Body of pancreas (tissue), 4 donors: Measurements from ENCODE around the gene PDLIM7. TPM values are rescaled to one million over a fixed set of nuclear protein-coding genes. Genes with fewer than 3 reads are reported as not detected.

ENCODE experiments used
- ATAC-seq: fragments of 150-250 bp; one replicate; pipeline ENCODE4 v1.9.1; 2016
- DNase-seq, 4 donors: peaks; one replicate each; pipeline ENCODE4 v3.0.0-alpha.2; 2019
- H3K27ac ChIP-seq, 4 donors: fragments of 200-600 bp; sonication (generic); 1 replicate in 3 of 4; 2 replicates in 1 of 4; pipeline versions ENCODE4 v1.5.1 to v1.6.1; 2016 to 2019; ENCODE audit warnings: mild to moderate bottlenecking in 1 of 4, mixed read lengths in 1 of 4, moderate library complexity in 1 of 4
- H3K27me3 ChIP-seq, 2 donors: fragments of 200-600 bp; sonication (generic); one replicate each; pipeline ENCODE4 v1.6.0; 2016; ENCODE audit warnings: mild to moderate bottlenecking in 1 of 2
- H3K36me3 ChIP-seq, 2 donors: fragments of 200-600 bp; sonication (generic); replicated peaks in 1 of 2; 2 replicates each; pipeline ENCODE4 v1.5.1; 2016; ENCODE audit warnings: low read depth in 2 of 2; ENCODE audit not compliant: insufficient read depth in 1 of 2
- H3K4me1 ChIP-seq: fragments of 200-600 bp; sonication (generic); one replicate; pipeline ENCODE4 v1.6.0; 2016
- H3K4me3 ChIP-seq, 2 donors: fragments of 200-600 bp; sonication (generic); 1 replicate in 1 of 2; 2 replicates in 1 of 2; pipeline ENCODE4 v1.5.1; 2016 to 2019
- H3K9me3 ChIP-seq, 3 donors: fragments of 200-600 bp; sonication (generic); 1 replicate in 2 of 3; 2 replicates in 1 of 3; pipeline ENCODE4 v1.5.1; 2016
- POLR2A ChIP-seq, 3 donors: fragments of 450-650 bp; IDR thresholded peaks; one replicate each; pipeline ENCODE4 v1.6.1; 2016; ENCODE audit warnings: antibody characterized with exemption in 3 of 3, mild to moderate bottlenecking in 2 of 3
- WGBS, 2 donors: methylation state at CpG; one replicate each; pipeline ENCODE4 v1.1.5; 2017; 5-methylcytosine and 5-hydroxymethylcytosine counted together
- intact Hi-C: fragments of 100-400 bp; cut with DNase I; formaldehyde crosslinking; loops from one replicate; pipeline ENCODE4 v1.15.1; 2023
- total RNA-seq, 2 donors: library from RNA; depleted of rRNA; stranded (reverse); fragments of >200 nt; gene quantifications; one replicate each; pipeline ENCODE4 v1.1.0, GENCODE V29; 2016
- TF ChIP-seq, protein P1 (sequence below), 7 experiments: fragments of 450-650 bp in 4 of 7; fragments of 200-600 bp in 3 of 7; sonication (generic) in 3 of 7; IDR thresholded peaks; one replicate each; pipeline ENCODE4 v1.5.1; 2016 to 2019; ENCODE audit warnings: antibody characterized with exemption in 7 of 7

PDLIM7 gene
- total RNA-seq, 2 donors from 2014 or later = 7.3 to 15.8 TPM

DNA sequence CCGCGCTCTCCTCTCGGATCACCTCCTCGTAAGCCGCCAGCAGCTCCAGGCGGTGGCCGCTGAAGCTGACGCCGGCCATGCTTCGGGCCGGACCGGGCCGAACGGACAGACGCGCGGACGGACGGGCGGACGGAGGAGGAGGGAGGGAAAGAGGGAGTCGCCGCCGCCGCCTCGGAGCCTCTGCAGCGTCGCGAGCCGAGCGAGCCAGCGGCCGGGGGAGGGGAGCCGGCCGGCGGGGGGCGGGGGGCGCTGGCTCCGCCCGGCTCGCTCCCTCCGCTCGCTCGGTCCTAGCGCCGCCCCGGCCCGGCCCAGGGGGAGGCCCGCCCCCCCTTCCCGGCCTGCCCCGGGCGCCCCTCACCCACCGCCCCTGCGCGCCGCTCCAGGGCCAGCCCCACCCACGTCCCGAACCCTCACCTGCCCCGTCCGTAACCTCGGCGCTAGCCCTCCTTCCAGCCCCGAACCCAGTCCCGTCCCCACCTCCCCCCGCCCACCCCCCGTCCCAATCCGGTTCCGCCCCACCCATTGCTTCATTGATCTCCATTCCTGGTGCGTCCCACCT lies 23.9 kb downstream of the PDLIM7 start, which contains the start of gene DBN1:
TSS of gene DBN1 (minus strand) at position 192 of the 559 bp plus-strand sequence. CDS start at position 79, 113 bp downstream.
- Histone ChIP-seq H3K27ac (peak within 1 kb of the TSS in 2 of 4 donors; percentile 47 to 48), H3K36me3 (no peaks in the 10 kb centered on the region), H3K4me3 (peak within 1 kb of the TSS; percentile 48 to 57), H3K9me3 (no peaks in the 10 kb centered on the region), H3K27me3 (no peaks in the 10 kb centered on the region), H3K4me1 (peaks cover 17% of the 10 kb centered on the region)
- 1 to 12% methylated on average over 9 to 58 of the region's 69 CpGs for WGBS, 2 donors
- TF ChIP-seq, protein P1, sequence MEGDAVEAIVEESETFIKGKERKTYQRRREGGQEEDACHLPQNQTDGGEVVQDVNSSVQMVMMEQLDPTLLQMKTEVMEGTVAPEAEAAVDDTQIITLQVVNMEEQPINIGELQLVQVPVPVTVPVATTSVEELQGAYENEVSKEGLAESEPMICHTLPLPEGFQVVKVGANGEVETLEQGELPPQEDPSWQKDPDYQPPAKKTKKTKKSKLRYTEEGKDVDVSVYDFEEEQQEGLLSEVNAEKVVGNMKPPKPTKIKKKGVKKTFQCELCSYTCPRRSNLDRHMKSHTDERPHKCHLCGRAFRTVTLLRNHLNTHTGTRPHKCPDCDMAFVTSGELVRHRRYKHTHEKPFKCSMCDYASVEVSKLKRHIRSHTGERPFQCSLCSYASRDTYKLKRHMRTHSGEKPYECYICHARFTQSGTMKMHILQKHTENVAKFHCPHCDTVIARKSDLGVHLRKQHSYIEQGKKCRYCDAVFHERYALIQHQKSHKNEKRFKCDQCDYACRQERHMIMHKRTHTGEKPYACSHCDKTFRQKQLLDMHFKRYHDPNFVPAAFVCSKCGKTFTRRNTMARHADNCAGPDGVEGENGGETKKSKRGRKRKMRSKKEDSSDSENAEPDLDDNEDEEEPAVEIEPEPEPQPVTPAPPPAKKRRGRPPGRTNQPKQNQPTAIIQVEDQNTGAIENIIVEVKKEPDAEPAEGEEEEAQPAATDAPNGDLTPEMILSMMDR (IDR thresholded peaks at IDR 0.05) = no peak
- TF ChIP-seq POLR2A (IDR thresholded peaks at IDR 0.05) = peak in 2 of 3 donors; percentile 19 to 25
- DNase-seq = peak; percentile 34 to 60 (median 50)
- peak; percentile 80 for ATAC-seq
- intact Hi-C loops = loop anchor here (10.0 kb wide), 1 partner anchor 159 kb away; the partner anchor contains the start of gene MXD3

DNA sequence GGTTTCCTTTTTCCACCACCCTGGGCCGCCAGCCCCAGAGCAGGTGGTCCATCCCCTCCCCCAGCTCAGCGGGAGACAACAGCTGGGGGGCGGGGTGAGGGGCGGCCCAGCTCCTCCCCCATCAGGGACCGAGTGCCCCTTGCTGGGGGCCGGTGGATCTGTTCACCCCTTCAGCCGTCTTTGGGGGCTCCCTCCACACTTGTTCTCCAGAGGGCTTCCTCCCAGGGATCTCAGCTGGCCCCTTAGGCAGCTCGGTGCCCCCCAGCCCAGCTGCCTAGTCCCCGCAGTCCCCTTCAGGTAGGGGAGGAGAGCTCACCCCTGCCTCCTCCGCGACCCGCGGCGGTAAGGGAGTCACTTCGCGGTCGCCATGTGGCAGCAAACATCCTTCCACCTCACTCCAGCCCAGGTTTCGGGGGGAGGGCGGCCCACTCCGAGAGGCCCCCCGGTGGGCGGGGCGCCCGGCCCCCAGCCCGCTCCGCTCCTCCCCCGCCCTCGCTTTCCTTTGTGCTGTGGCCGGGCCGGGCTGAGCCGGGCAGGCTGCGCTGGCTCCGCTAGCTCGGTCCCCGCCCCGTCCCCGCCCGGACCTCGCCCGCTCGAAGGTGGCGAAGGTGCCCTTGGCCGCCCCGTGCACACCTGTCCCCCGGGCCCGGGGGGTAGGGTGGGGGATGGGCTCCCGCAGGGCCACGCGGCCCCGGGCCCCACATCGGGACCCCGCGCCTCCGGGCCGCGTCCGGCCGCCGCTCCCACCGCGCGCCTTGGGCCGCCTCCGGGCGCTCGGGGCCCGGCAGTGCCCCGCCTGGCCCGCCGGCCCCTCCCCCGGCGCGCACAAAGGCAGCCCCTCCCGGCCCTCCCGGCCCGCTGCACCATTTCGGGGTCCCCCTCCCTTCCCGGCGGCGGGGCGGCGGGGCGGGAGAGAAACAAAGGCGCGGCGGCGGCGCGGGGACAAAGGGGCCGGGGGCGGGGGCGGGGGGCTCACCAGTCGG lies 24.7 kb downstream of the PDLIM7 start:
- intact Hi-C loops = loop anchor here (10.0 kb wide), 1 partner anchor 158 kb away; the partner anchor contains the start of gene MXD3
- ATAC-seq = peak; percentile 48

DNA sequence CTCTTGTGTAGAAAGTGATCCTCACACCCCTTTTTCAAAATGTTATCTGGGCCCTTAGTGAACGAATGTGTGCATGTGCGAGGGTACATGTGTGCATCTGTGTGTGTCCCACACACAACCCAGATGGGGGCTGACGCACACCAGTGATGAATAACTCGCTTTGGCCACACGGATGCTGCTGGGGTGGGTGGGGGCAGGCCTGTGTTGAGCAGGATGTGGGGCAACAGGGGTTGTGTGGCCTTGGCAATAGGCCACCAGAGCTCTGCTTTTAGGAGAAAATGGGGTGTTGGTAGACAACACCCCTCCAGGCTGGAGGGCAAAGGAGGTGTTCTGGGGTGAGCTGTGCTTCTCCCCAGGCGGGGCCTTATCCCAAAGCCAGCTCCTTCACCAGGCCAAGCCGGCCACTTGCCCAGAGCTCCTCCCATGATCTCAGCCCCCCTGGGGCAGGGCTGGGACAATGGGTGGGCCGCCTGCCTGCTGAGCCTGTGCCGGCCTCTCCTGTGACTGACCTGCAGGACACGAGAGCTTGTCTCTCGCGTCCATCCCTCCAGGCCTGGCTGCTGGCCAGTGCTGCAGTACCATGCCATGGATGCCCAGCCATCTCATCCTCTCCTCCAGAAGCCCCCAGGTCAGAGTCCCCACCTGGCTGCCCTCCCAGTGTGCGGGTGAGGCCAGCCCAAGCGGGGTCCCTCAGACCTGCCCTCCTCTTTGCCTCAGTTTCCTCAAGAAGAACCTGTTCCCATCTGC lies 25.6 kb downstream of the PDLIM7 start:
- H3K4me1 ChIP-seq = peaks cover 17% of the 10 kb centered on the region
- intact Hi-C loops = loop anchor here (10.0 kb wide), 1 partner anchor 157 kb away; the partner anchor contains the start of gene MXD3
- WGBS, 2 donors = 77 to 90% methylated on average over 8 to 14 of the region's 14 CpGs

More for the DNA sequence above, 24.7 kb downstream of the PDLIM7 start:
- Histone ChIP-seq H3K4me3 (peak overlapping the region; percentile 48 to 57), H3K27me3 (no peaks in the 10 kb centered on the region), H3K4me1 (peaks cover 17% of the 10 kb centered on the region), H3K9me3 (no peaks in the 10 kb centered on the region), H3K36me3 (no peaks in the 10 kb centered on the region), H3K27ac (peak overlapping the region in 2 of 4 donors; percentile 47 to 48)
- no peak for TF ChIP-seq POLR2A (IDR thresholded peaks at IDR 0.05)
- TF ChIP-seq, protein P1 (IDR thresholded peaks at IDR 0.05) = no peak
- DNase-seq = peak in 2 of 4 donors; percentile 37 to 38
- 3 to 13% methylated on average over 12 to 68 of the region's 93 CpGs for WGBS, 2 donors

More for the DNA sequence above, 25.6 kb downstream of the PDLIM7 start:
- Histone ChIP-seq H3K27me3 (no peaks in the 10 kb centered on the region), H3K36me3 (no peaks in the 10 kb centered on the region), H3K27ac (no peak overlapping the region), H3K4me3 (no peak overlapping the region), H3K9me3 (no peaks in the 10 kb centered on the region)
- no peak for DNase-seq
- no peak for ATAC-seq
- TF ChIP-seq, protein P1 (IDR thresholded peaks at IDR 0.05) = no peak
- TF ChIP-seq POLR2A (IDR thresholded peaks at IDR 0.05) = no peak
